Heart right ventricle (tissue), 16 donors: ENCODE data around the gene TDRD6. TPM values are rescaled to one million over a fixed set of nuclear protein-coding genes. Genes with fewer than 3 reads are reported as not detected.
"Not testable (repeated sequence)": the region's sequence is repeated elsewhere in the genome, so short reads cannot be mapped to it uniquely, and the experiment has no call there.

Source experiments
- ATAC-seq, 8 donors: fragments of 200-7000 bp; cut with Tn5 transposase; one replicate each; pipeline ENCODE4 v1.9.1; 2020; ENCODE audit warnings: mild to moderate bottlenecking in 8 of 8, moderate library complexity in 8 of 8, moderate number of reproducible peaks in 1 of 8
- DNase-seq, 2 donors: peaks; one replicate each; pipeline ENCODE4 v3.0.0-alpha.2; 2020
- H3K27ac ChIP-seq, 10 donors: fragments of 200-600 bp; sonication (generic) in 2 of 10; one replicate each; pipeline versions ENCODE4 v1.5.0 to v1.8.0; 2020 to 2022; ENCODE audit warnings: mild to moderate bottlenecking in 3 of 10
- H3K27me3 ChIP-seq, 7 donors: fragments of 200-600 bp; one replicate each; pipeline ENCODE4 v1.8.0; 2021 to 2022; ENCODE audit warnings: mild to moderate bottlenecking in 2 of 7
- H3K36me3 ChIP-seq, 9 donors: fragments of 200-600 bp; sonication (generic) in 1 of 9; one replicate each; pipeline versions ENCODE4 v1.5.0 to v1.8.0; 2020 to 2022; ENCODE audit warnings: mild to moderate bottlenecking in 2 of 9
- H3K4me1 ChIP-seq, 9 donors: fragments of 200-600 bp; sonication (generic) in 1 of 9; one replicate each; pipeline versions ENCODE4 v1.5.0 to v1.8.0; 2020 to 2022; ENCODE audit warnings: mild to moderate bottlenecking in 4 of 9
- H3K4me3 ChIP-seq, 10 donors: fragments of 200-600 bp; sonication (generic) in 2 of 10; one replicate each; pipeline versions ENCODE4 v1.5.0 to v1.8.0; 2020 to 2022; ENCODE audit warnings: mild to moderate bottlenecking in 7 of 10, moderate library complexity in 2 of 10
- H3K9me3 ChIP-seq, 11 donors: fragments of 200-600 bp in 10 of 11; sonication (generic) in 2 of 11; one replicate each; pipeline versions ENCODE4 v1.5.0 to v1.8.0; 2013 to 2022; ENCODE audit warnings: mild to moderate bottlenecking in 2 of 11, control low read depth in 1 of 11, moderate library complexity in 1 of 11
- WGBS, 2 donors: extraction: QIAGEN DNeasy Blood & Tissue Kit; methylation state at CpG; one replicate each; pipeline ENCODE4 v1.1.7; 2013; ENCODE audit warnings: inconsistent platforms in 1 of 2; 5-methylcytosine and 5-hydroxymethylcytosine counted together
- intact Hi-C, 10 donors: fragments of 100-400 bp; cut with DNase I; formaldehyde crosslinking; loops; one replicate each; pipeline versions ENCODE4 v1.11.1 to v1.14.2; 2022
- polyA plus RNA-seq, 2 donors: library from polyadenylated mRNA; stranded (reverse); fragments of 200-250 nt; gene quantifications; one replicate each; pipeline ENCODE4 v1.2.3, GENCODE V29; 2013
- total RNA-seq, 10 donors: library from RNA; stranded (reverse); fragmentation: NEBNext Ultra II Directional in 3 of 10; extraction: Animal tissue kit (Norgen Biotek cat#: 25700) in 3 of 10; gene quantifications; one replicate each; pipeline versions ENCODE4 v1.2.1 to v1.2.4, GENCODE V29; 2021 to 2023
- TF ChIP-seq, protein P1 (sequence below), 9 donors: fragments of 200-600 bp; sonication (generic) in 2 of 9; IDR thresholded peaks; one replicate each; pipeline versions ENCODE4 v1.5.0 to v1.8.0; 2021 to 2022; ENCODE audit warnings: antibody characterized with exemption in 9 of 9, mild to moderate bottlenecking in 5 of 9, moderate library complexity in 1 of 9
- donor health status: Arrhythmogenic right ventricular cardiomyopathy.
- donor health status: ischemic (EF 13 %, LVEDD 7.1; RV severe dilation, severe dysfunction).
- donor health status: healthy with polysubstance abuse.
- donor health status: DM: no; HTN: yes; CAD: no.
- donor health status: DM: no; HTN: no; CAD: no.
- donor health status: ischemic (EF 25% LVEDD 6.9; RV normal size, moderate dysfunction).
- donor health status: ischemic (EF 25% LVEDD 5.7; RV mildly dilated, moderate dysfunction).
- donor health status: healthy.
- donor health status: DM: yes; HTN: yes; CAD: no.
- donor health status: Ischemic cardiomyopathy.
- donor health status: ischemic (EF 35%, LVEDD 5.7; RV mildly dilated, moderate dysfunction).
- donor health status: nonischemic (EF 11% LVEDD 7.7; RV severe dilation, severe dysfunction).
- donor health status: DM: yes; HTN: yes; CAD: no.
- donor health status: PGD.
- donor health status: ischemic (EF 29% LVEDD 5.4; RV normal size, mild dysfunction).
- donor health status: nonischemic (EF 23%, LVEDD 6.1; RV moderate dilation, normal function).

TDRD6 gene
- total and polyA plus RNA-seq, 12 donors: 0.10 to 1.4 (median 0.54) TPM

- intact Hi-C loops: no loop called here
- no peak overlapping the region for H3K27ac ChIP-seq
- H3K36me3 ChIP-seq: no peaks in the 10 kb centered on the region
- H3K4me3 ChIP-seq: no peak overlapping the region
- WGBS, 2 donors: 86 to 92% methylated on average over 4 of the region's 4 CpGs
- DNase-seq (no peak), ATAC-seq (no peak)
- TF ChIP-seq, protein P1, sequence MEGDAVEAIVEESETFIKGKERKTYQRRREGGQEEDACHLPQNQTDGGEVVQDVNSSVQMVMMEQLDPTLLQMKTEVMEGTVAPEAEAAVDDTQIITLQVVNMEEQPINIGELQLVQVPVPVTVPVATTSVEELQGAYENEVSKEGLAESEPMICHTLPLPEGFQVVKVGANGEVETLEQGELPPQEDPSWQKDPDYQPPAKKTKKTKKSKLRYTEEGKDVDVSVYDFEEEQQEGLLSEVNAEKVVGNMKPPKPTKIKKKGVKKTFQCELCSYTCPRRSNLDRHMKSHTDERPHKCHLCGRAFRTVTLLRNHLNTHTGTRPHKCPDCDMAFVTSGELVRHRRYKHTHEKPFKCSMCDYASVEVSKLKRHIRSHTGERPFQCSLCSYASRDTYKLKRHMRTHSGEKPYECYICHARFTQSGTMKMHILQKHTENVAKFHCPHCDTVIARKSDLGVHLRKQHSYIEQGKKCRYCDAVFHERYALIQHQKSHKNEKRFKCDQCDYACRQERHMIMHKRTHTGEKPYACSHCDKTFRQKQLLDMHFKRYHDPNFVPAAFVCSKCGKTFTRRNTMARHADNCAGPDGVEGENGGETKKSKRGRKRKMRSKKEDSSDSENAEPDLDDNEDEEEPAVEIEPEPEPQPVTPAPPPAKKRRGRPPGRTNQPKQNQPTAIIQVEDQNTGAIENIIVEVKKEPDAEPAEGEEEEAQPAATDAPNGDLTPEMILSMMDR (IDR thresholded peaks at IDR 0.05): no peak
- H3K4me1 ChIP-seq: peaks cover 0 to 6% (median 0%) of the 10 kb centered on the region in 9 donors
- no peaks in the 10 kb centered on the region for H3K27me3 ChIP-seq
- peaks cover 0 to 8% (median 0%) of the 10 kb centered on the region in 11 donors for H3K9me3 ChIP-seq
Measured at GRCh38 chr6:46642928-46643751, 44.5 kb upstream of the TDRD6 start.

- no peak overlapping the region for H3K4me3 ChIP-seq
- ATAC-seq: no peak
- H3K36me3 ChIP-seq: no peaks in the 10 kb centered on the region
- H3K27me3 ChIP-seq: no peaks in the 10 kb centered on the region
- intact Hi-C loops: no loop called here
- peaks cover 0 to 8% (median 0%) of the 10 kb centered on the region in 11 donors for H3K9me3 ChIP-seq
- TF ChIP-seq, protein P1 (IDR thresholded peaks at IDR 0.05): no peak
- no peak overlapping the region for H3K27ac ChIP-seq
- DNase-seq: no peak
- WGBS, 2 donors: 98% methylated on average over 1 of the region's 1 CpG
- no peaks in the 10 kb centered on the region for H3K4me1 ChIP-seq
Measured at GRCh38 chr6:46645265-46645664, 42.4 kb upstream of the TDRD6 start.

DNA sequence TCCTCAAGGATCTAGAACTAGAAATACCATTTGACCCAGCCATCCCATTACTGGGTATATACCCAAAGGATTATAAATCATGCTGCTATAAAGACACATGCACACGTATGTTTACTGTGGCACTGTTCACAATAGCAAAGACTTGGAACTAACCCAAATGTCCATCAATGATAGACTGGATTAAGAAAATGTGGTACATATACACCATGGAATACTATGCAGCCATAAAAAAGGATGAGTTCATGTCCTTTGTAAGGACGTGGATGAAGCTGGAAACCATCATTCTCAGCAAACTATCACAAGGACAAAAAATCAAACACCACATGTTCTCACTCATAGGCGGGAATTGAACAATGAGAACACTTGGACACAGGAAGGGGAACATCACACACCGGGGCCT lies 39.6 kb upstream of the TDRD6 start:
- H3K4me3 ChIP-seq, H3K36me3 ChIP-seq, H3K9me3 ChIP-seq, intact Hi-C loops, DNase-seq, ATAC-seq, H3K27ac ChIP-seq: not testable (repeated sequence)
- Histone ChIP-seq H3K27me3 (peaks cover 0 to 22% (median 0%) of the 10 kb centered on the region in 7 donors), H3K4me1 (peaks cover 0 to 11% (median 0%) of the 10 kb centered on the region in 9 donors)
- 70 to 82% methylated on average over 3 of the region's 4 CpGs for WGBS, 2 donors

DNA sequence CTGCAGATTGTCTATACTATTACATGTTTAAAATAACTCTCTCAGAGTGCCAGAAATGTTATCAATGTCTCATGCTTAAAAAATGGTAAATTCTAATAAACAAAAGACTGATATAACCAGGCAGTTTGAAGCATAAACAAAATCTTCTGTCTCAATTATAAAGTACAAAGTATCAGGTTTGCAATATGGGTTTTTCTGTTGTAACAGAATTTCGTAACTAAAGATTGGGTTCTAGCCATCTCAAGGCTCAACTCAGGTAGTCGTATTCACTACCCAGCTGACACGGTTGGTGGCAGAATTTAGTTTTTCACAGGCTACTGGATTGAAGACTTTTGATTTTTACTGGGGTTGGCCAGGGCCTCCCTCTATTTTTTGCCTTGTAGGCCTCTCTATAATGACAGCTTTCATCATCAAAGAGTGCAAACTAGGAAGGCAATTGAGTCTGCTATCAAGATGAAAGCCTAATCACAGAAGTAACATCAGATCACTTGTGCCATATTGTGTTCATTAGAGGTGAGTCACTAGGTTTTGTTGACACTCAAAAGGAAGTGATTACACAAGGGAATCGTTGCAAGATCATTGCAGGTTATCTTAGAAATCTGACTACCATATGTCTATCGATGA lies 38.7 kb upstream of the TDRD6 start:
- DNase-seq (no peak), ATAC-seq (no peak)
- no peak overlapping the region for H3K27ac ChIP-seq
- H3K4me3 ChIP-seq: no peak overlapping the region
- H3K27me3 ChIP-seq: peaks cover 0 to 31% (median 0%) of the 10 kb centered on the region in 7 donors
- intact Hi-C loops: no loop called here
- WGBS, 2 donors: 81 to 87% methylated on average over 5 of the region's 5 CpGs
- H3K4me1 ChIP-seq: peaks cover 0 to 17% (median 7%) of the 10 kb centered on the region in 9 donors
- TF ChIP-seq, protein P1 (IDR thresholded peaks at IDR 0.05): no peak
- no peaks in the 10 kb centered on the region for H3K36me3 ChIP-seq
- H3K9me3 ChIP-seq: peaks cover 0 to 8% (median 0%) of the 10 kb centered on the region in 11 donors
